SKM-1 (cell line): ENCODE data around the gene C19orf12.
"Not testable (repeated sequence)": the region's sequence is repeated elsewhere in the genome, so short reads cannot be mapped to it uniquely, and the experiment has no call there.

Experiments
- DNase-seq: peaks from one replicate; lab custom pipeline; 2025; ENCODE audit not compliant: unreplicated experiment; lab: John Stamatoyannopoulos, UW

The C19orf12 gene

DNA sequence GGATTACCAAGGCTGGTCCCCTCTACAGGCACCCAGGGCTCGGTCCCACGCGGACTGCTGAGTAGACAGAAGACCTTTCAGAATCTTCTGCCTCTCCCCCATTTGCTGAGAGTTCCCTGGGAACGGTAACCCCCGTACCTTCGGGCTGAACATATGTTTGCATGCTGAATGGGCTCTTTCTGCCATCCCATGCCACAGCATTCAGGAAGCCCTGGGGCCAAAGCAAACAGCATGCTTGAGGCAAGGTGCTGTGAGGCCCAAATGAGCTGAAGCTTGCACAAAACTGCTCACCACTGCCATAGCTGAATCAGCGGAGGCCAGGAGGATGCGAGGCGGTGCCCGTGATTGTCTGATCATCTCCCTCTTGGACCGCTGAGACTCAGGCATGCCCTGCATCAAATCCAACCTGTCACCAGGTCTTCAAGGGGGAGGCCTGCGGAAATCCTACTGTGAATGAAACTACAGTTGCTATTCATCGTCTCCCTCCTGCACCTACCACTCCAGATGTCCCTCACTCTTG is 16.3 kb upstream of the C19orf12 start:
- DNase-seq, result no peak

DNA sequence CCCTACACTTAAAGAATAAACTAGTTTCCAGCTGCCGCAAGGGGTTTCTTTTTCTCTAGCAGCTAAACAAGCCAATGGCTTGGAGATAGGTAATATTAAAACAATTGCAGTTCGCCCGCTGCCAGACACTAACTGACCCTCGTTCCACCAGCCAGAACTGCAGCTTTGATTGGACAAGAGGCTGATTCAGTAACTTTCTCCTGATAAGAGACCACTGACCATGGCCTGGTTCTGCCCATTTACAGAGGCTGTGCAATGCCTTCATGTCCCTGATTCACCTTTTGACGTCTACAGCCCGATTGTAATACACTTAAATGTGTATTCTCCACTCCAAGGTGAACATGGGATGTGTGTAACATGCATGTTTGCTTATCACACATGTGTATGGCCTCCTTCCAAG is 12.8 kb upstream of the C19orf12 start:
- no peak for DNase-seq

DNA sequence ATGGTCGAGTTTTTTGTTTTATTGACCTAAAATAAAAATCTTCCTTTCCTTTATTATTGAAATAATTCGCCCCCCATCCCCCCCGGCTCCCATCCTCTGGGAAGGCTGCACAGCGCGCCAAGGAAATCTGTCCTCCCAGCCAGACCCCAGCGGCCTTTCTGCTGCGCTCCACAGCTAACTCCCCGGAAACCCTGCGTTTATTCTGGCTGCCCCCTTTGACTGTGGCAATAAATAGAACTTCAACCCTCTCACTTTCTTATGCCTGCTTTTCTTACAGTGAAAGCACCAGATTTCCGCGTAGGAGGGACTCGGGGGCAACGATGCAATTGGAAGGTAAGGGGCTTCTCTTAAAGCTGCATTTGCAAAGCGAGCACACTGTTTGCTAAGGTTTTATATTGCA is 9.7 kb upstream of the C19orf12 start:
- no peak for DNase-seq

DNA sequence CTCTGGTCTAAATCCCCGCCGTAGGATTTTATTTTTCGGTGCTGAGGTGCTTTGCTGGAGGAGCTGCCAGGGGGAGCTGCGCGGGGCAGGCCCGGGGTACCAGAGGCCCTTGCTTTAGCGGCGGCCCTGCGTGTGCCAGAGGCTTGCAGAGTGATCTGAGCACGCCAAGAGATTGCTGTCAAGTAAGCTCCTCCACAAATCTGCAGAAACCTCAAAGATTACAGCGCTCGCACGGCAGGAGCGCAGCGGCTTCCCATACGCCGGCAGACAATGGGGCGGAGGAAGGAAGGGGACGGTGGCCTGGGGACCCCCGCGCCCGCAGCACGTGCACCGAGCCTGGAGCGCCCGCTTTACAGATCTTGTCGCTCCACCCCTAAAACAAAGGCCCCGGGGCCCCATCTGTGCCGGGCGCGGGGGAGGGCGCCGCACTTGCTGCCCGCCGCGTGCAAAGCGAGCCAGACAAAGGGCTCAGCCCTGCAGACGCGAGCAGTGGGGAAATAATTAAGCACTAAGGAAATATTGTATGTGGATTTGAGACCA is 9.1 kb upstream of the C19orf12 start:
- DNase-seq, result no peak

DNA sequence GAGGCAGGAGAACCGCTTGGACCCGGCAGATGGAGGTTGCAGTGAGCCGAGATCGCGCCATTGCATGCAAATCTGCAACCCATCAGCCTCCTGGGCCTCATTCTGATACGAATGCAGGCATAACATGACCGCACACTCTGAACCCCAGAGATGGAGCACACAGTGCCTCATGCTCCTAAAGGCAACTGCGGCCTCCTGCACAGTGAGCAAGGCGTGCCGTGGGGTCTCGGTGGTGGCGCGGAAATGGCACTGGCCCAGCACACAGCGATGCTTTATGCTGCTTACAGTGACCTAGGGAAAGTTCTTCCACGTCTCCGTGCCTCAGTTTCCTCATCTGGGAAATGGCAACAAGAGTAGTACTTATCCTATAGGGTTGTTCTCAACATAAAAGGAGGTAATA is 2.0 kb upstream of the C19orf12 start:
- no peak for DNase-seq

DNA sequence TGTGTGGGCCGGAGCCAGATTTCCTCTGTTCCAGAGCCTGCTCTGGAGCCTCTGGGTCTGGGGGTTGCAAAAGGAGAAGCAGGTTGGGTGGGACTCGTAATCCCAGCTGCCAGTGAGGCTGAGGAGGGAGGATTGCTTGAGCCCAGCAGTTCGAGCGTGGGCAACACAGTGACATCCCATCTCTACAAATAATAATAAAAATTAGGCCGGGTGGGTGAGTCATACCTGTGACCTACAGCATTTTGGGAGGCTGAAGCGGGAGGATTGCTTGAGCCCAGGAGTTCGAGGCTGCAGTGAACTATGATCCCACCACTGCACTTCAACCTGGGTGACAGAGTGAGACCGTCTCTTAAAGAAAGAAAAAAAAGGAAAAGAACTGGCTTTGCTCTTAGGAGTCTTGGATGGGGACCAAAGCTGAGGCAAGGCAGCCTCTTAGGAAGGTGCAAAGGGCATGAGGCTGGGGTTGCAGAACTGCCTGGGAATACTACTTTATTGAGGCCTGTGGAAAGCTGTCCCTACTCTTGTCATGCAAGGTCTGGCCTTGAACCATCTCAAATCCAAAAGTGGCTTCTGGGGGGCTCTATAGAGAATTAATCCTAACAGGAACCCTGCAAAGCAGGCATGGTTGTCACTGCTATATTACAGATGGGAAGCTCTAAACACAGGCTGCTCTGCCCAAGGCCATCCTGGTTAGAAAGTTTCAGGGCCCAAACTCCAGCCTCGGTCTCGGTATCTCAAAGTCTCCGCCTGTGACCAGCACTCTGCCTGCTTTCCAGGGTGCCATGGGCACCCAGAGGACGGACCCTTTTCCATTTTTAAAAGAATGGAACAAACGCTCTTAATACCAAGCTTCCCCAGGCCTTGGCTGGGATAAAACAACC is 880 bp upstream of the C19orf12 start:
- no peak for DNase-seq

DNA sequence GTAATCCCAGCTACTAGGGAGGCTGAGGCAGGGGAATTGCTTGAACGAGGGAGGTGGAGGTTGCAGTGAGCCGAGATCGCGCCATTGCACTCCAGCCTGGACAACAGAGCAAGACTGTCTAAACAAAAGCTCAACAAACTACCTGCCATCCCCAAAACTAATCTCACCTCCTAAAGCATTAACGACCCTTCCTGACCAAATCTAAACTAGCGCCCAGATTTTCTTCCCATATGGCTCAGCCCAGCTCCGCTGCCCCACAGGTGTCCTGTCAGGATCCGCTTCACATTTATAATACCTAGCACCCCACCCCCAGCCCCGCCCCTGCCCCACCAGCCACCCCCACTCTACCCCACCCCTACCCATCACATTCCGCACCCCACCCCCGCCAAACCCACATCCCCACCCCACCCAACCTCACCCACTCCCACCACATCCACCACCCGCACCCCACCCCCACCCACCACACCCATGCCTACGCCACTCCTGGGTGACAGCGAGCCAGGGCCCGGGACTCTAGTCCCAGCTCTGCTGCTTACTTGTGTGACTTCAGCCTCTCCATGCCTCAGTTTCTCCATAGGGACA is 599 bp downstream of the C19orf12 start:
- DNase-seq, result no peak

DNA sequence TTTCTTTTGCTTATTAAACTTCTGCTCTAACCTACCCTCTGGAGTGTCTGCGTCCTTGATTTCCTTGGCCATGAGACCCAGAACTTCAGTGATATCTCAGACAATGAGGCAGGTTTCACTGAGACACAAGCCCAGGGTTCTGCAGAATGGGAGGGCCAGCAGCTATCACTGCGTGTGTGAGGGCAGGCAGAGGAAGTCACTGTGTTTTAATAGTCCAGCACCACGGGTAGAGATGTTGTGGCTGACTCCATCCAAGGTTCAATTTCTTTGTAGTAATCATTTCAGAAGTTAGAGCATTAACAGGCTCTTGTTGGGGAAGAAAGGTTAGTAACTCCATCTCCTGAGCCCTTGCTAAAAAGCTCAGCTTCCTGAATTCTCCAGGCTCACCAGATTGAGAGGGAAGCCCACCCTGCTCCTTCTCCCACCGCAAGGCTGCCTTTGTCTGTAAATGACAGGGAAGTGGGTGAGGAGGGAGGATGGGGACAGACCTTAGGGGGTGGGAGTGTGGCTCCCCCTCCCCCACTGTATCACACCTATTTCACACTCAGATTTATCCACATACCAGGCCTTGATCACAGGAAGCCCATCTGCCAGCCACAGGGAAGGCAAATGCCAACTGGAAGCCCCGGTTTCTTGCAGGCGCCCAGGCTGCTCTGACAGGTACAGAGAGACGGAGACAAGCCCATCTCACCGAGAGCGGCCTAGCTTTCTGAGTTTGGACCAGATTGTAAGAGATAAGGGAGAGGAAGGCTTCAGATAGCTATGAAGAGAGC is 2.1 kb downstream of the C19orf12 start:
- no peak for DNase-seq

DNA sequence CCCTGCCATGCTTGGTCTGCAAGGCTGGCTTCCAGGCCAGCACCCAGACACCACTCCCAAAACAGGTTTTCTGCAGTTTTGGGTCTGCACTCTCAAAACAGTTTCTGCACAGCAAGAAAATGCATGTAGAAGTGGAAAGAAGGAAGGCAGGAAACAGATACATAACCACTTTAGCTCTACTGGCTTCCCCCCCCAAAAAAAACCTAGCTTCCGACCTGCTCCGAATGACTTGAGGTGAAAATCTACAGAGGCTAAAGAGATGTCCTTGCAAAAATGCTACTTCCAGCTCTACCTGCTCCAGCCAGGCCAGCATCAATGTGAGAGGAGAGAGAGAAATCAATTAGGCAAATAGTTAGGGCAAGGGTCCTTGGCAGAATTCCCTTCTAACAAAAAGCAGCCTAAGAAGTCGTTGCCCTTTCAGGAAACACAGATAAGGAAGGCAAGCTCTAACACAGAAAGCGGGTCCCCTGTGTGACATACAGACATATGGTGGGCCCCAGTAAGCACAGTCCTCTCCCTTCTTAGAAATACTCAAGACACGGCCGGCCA is 3.4 kb downstream of the C19orf12 start:
- DNase-seq, result no peak

DNA sequence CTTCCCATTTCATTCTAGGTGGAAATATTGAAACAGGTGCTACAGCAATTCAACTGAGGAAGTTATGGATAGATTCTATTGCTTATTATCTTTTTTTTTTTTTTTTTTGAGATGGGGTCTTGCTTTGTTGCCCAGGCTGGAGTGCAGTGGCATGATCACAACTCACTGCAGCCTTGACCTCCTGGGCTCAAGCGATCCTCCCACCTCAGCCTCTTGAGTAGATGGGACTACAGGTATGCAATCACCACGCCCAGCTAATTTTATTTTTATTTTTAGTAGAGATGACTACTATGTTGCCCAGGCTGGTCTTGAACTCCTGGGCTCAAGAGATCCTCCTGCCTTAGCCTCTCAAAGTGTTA is 5.6 kb downstream of the C19orf12 start:
- not testable (repeated sequence) for DNase-seq

DNA sequence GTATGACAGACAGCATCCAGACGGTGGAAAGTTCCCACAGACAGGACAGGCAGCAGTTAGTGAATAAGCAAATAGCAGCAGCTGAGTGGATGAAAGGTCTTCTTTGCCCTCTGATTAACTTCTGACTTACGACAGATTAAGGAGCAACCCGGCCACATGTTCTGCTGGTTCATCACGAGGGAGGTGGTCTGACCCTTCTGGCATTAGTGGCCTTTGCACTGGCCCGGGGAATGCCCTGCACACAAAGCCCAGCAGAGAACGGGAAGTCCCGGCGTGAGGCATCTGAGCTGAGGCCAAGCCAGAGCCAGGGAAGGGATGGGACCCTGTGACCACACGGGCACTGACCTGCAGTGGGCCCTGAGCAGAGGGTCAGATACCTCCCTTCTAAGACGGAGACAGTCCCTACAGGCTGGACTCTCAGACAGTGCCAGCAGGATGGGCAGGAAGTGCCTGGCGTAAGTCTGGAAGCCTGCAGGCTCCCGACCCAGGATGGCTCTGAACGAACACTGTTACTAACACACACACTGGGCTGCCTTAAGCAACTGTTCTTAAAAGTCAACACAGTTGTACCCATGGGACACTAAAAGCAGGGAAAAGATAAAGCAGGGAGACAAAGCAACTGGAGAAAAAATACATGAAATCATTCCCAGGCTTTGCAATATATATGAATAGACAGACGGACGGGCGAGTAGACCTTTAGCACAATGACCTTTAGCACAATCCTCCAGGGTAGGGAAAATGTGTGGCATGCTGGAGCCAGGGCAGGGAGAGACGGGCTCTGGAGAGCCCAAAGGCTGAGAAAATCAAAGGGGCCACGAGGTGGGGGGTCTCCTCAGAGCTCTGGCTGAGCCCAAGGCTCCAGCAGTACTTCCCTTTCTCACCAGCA is 6.3 kb downstream of the C19orf12 start:
- no peak for DNase-seq

DNA sequence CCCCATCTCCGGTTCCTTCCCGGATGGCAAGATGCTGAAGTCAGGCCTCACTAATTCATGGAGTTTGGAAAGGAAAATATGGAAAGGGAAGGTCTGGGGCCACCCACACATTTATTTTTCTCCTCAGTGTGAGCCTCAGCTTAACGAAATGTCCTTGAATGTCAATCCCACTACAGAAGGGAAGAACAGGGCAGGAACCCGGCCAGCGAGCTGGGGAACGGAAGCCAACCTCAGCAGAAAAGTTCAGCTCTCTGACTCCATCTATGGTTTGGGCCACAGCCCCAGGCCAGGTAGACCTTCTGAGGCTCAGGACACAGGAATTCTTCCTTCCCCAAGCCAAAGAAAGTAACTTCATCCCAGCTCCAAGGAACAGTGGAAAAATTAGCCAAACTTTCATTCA is 8.4 kb downstream of the C19orf12 start:
- DNase-seq, result no peak

DNA sequence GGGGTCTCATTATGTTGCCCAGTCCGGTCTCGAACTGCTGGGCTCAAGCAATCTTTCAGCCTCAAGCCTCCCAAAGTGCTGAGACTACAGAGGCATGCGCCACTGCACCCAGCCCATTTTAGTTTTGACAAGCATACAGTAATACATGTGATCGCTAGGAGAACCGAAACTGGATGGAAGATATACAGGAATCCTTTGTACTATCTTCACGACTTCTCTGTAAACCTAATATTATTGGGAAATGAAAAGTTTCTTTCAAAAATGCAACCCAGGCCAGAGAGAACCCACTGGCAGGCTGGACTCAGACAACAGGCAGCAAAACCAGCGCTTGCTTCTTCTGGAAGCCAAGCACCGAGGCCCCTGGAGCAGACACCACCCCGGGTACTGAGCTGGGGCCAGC is 9.4 kb downstream of the C19orf12 start:
- DNase-seq, result no peak

DNA sequence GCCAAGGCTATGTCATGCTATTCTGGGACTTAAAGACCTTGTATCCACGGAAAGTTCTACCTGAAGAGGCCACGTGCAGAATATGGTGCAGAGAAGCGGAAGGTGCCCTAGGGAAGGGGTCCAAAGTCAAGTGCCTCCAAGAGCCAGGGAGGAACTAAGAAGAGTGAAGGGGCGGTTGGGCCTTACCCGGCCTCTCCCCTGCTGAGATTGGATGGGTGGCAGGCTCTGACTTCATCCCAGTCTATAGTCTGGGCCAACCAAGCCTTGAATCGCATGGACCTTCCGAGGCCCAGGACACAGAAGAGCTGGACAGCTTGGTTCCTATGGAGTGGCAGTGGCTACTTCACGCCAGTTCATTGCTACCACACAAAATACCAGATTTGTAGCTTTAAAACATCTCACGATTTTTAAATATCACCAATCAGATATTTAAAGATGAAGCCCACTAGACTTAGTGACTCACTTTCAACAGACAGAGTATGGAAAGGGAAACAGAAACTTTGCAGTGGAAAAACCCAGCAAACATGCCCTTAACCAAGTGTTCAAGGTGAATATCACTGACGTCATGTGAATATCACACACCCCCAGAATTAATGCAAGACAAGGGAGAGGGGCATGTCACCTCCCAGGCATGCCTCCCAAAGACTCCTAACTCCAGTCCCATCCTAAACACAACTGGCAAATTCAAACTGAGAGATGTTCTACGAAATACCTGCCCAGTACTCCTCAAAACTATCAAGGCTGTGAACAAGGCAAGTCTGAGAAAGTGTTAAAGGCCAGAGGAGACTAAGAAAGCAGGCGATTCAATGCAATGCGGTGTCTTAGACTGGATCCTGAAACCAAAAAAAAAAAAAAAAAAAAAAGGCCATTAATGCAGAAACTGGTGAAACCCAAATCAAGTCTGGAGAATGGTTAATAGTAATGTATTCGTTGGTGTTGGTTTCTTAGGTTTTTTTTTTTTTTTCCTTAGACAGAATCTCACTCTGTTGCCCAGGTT is 10.2 kb downstream of the C19orf12 start:
- DNase-seq, result no peak

DNA sequence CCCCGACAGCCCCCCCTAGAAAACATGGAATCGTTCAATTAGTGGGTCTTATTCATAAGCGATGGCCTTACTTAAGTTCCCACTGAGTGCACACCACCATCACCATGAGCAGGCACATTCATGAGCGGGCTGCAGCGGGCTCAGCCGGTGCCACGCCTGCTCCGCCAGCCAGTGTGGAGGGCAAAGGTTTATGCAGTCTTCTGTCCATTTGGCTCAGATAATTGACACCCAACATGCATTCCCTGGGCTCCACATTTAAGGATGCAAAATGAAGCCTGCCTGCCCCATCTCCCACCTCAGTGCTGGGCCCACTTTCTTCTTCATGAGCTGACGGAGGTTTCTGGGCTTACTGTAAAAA is 12.1 kb downstream of the C19orf12 start:
- DNase-seq, result no peak

DNA sequence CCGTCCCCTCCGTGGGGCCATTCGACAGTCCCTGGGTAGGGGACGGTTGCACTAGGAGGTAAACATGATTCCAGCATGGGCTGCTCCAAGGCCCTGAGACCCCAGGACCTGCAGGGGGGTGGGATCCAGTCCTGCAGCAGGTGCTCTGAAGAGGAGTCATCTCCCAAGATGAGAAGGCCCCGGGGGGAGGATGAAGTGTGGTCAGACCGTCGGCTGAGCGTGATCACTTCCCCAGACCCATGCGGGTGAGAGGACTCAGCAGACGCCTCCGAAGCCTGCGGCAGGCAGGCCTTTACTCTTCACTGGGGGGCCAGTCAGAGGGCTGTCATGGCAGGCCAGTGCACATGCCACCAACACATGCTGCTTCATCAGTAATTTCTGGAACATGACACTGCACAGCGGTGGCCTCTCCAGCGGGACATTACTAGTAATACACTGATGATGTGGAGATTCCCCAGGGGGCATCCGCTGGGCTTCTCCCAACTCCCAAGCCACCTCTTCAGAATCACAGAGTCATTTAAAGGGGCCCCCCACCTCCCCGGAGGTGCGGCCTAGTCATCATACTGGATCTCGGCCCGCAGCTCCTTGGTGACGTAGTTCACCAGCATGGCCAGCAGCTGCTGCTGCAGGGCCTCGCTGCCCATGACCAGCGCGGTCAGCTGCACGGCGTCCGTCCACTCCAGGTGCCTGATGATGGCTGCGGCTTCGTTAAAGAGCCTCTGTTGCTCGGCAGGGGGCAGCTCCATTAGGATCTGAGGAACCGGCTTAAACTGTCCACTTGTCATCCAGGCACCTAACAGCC is 12.7 kb downstream of the C19orf12 start:
- DNase-seq, result no peak

DNA sequence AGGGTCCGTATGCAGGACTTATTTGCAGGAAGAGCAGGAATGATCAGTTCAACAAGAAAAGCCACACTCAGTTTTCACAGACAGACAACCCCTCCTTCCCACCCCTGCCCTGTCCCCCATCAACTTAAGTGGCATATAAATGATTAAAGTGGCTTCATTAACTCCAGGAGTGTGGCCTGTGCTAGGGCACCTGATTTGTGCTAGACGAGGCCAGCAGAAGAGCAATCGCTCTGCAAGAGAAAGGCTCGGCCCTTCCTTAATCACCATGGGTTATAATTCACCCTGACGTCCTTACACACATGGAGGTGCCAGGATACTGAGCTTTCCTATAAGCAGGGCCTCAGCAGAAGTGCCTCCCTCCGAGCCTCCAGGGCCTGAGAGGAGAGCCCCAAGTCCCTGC is 14.6 kb downstream of the C19orf12 start:
- DNase-seq, result no peak

DNA sequence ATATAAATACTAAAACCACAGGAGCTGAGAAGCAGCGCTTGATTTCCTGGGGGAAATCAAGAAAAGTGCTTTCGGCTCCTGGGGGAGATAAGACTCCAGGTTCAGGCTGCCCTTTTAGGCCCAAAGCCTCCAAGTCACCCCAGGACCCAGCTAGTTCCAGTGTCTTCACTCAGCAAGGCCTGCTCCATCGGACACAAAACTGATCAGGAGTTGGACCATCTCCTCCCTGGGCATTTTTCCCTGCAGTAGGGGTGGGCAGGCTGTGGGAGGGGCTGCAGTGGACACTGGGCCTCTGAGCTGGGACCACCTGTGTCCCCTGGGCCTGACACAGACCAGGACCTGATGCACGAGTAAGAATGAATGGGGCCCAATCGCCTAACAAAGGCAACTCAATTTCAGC is 15.2 kb downstream of the C19orf12 start:
- no peak for DNase-seq
